Measurements from ENCODE around the gene ODAD4. TPM values are rescaled to one million over a fixed set of nuclear protein-coding genes. Genes with fewer than 3 reads are reported as not detected.
"Not testable (repeated sequence)": the region's sequence is repeated elsewhere in the genome, so short reads cannot be mapped to it uniquely, and the experiment has no call there.

Gene ODAD4
- total RNA-seq, 1 donor from 2014 or later = 1.0 TPM

GRCh38 chr17:42002175-42002791 lies 71.9 kb downstream of the ODAD4 start:
- Histone ChIP-seq H3K4me3 (no peak overlapping the region), H3K4me1 (peaks cover 17% of the 10 kb centered on the region), H3K36me3 (peaks cover 63% of the 10 kb centered on the region), H3K27ac (no peak overlapping the region), H3K27me3 (no peaks in the 10 kb centered on the region), H3K9me3 (no peaks in the 10 kb centered on the region)
- ATAC-seq = no peak
- no peak for TF ChIP-seq CTCF (IDR thresholded peaks at IDR 0.05)
- intact Hi-C loops (cut with DNase I) = no loop called here
- DNase-seq = no peak

- ATAC-seq = no peak
- Histone ChIP-seq H3K9me3 (no peaks in the 10 kb centered on the region), H3K27ac (no peak overlapping the region), H3K27me3 (no peaks in the 10 kb centered on the region), H3K36me3 (peaks cover 57% of the 10 kb centered on the region), H3K4me1 (peaks cover 18% of the 10 kb centered on the region), H3K4me3 (no peak overlapping the region)
- TF ChIP-seq CTCF (IDR thresholded peaks at IDR 0.05) = no peak
- intact Hi-C loops (cut with DNase I) = no loop called here
- no peak for DNase-seq
These were observed 72.4 kb downstream of the ODAD4 start for GRCh38 chr17:42002792-42003301.

GRCh38 chr17:42005166-42005565 lies 74.7 kb downstream of the ODAD4 start:
- no peaks in the 10 kb centered on the region for H3K9me3 ChIP-seq
- H3K36me3 ChIP-seq = peaks cover 34% of the 10 kb centered on the region
- intact Hi-C loops (cut with DNase I) = no loop called here
- no peak for ATAC-seq
- H3K27ac ChIP-seq = no peak overlapping the region
- TF ChIP-seq CTCF (IDR thresholded peaks at IDR 0.05) = no peak
- H3K4me1 ChIP-seq = peaks cover 30% of the 10 kb centered on the region
- H3K4me3 ChIP-seq = no peak overlapping the region
- H3K27me3 ChIP-seq = no peaks in the 10 kb centered on the region
- DNase-seq = no peak

- H3K27ac ChIP-seq = no peak overlapping the region
- peak; percentile 27 for ATAC-seq
- intact Hi-C loops (cut with DNase I) = no loop called here
- TF ChIP-seq CTCF (IDR thresholded peaks at IDR 0.05) = no peak
- H3K4me1 ChIP-seq = peaks cover 42% of the 10 kb centered on the region
- H3K4me3 ChIP-seq = no peak overlapping the region
- H3K9me3 ChIP-seq = no peaks in the 10 kb centered on the region
- H3K36me3 ChIP-seq = no peaks in the 10 kb centered on the region
- no peak for DNase-seq
- no peaks in the 10 kb centered on the region for H3K27me3 ChIP-seq
These were observed 78.8 kb downstream of the ODAD4 start for GRCh38 chr17:42009170-42009569.

- H3K36me3 ChIP-seq; intact Hi-C loops (cut with DNase I); H3K27me3 ChIP-seq; H3K27ac ChIP-seq; H3K9me3 ChIP-seq; DNase-seq; H3K4me3 ChIP-seq: not testable (repeated sequence)
- peaks cover 49% of the 10 kb centered on the region for H3K4me1 ChIP-seq
- ATAC-seq = peak; percentile 66
These were observed 79.9 kb downstream of the ODAD4 start for GRCh38 chr17:42010266-42010680.

GRCh38 chr17:42010898-42011516 lies 80.6 kb downstream of the ODAD4 start:
- Histone ChIP-seq H3K4me1 (peaks cover 49% of the 10 kb centered on the region), H3K27ac (no peak overlapping the region)
- no peak for TF ChIP-seq CTCF (IDR thresholded peaks at IDR 0.05)

GRCh38 chr17:42012363-42012762 lies 81.9 kb downstream of the ODAD4 start:
- H3K4me3 ChIP-seq; H3K36me3 ChIP-seq; DNase-seq; H3K27ac ChIP-seq; H3K9me3 ChIP-seq; ATAC-seq; intact Hi-C loops (cut with DNase I); H3K27me3 ChIP-seq: not testable (repeated sequence)
- peaks cover 42% of the 10 kb centered on the region for H3K4me1 ChIP-seq

More at GRCh38 chr17:42010898-42011516, 80.6 kb downstream of the ODAD4 start:
- ATAC-seq (peak; percentile 34), DNase-seq (no peak)
- Histone ChIP-seq H3K36me3 (no peaks in the 10 kb centered on the region), H3K9me3 (no peaks in the 10 kb centered on the region), H3K27me3 (no peaks in the 10 kb centered on the region), H3K4me3 (no peak overlapping the region)
- intact Hi-C loops (cut with DNase I) = no loop called here

- H3K27me3 ChIP-seq; H3K4me3 ChIP-seq; intact Hi-C loops (cut with DNase I); DNase-seq; ATAC-seq; H3K36me3 ChIP-seq; H3K27ac ChIP-seq; H3K9me3 ChIP-seq: not testable (repeated sequence)
- peaks cover 49% of the 10 kb centered on the region for H3K4me1 ChIP-seq
These were observed 83.3 kb downstream of the ODAD4 start for GRCh38 chr17:42013740-42014139.
